ENCODE results near the gene HOXA2.

The HOXA2 gene

DNA sequence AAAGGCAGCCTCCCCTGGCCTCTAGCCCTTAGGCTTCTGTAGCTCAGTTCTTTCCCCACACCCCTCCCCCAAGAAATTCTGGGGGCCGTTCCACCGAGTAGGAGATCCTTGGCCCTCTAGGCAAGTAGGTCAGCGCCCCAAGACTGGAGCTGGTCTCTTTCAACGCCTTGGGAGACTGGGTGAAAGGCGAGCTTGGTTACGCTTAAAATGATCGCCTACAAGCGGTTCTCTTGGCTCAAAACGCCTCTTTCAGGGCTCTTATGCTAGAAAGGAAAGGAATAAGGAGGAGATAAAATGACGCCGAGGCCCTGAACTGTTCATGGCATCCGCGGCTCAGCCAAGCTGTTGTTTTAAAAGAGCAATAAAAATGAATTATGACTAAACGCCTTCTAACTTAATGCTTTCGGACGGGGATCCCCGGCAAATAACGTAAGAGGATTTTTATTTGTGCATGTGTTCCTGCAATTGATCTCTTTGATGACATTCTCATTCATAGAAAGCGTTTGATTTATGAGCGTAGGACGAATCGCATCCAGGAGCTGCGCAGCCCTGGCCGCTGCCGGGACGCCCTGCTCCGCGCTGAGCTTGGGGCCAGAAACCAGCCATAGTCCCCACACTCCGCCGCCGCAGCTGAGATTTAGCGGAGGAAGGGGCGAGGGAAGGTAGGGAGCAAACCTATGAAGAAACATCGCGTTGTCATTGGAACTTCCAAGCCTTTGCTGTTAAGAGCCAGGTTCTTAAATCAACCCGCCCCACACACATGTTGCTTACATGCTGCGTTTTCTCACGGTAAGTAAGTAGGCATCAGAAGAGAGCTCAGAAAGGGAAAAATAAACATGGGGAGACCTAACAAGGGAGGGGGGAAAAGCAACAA is 3.7 kb downstream of the HOXA2 start:
- DNase-seq (ENCODE audit: low spot score), result no peak

DNA sequence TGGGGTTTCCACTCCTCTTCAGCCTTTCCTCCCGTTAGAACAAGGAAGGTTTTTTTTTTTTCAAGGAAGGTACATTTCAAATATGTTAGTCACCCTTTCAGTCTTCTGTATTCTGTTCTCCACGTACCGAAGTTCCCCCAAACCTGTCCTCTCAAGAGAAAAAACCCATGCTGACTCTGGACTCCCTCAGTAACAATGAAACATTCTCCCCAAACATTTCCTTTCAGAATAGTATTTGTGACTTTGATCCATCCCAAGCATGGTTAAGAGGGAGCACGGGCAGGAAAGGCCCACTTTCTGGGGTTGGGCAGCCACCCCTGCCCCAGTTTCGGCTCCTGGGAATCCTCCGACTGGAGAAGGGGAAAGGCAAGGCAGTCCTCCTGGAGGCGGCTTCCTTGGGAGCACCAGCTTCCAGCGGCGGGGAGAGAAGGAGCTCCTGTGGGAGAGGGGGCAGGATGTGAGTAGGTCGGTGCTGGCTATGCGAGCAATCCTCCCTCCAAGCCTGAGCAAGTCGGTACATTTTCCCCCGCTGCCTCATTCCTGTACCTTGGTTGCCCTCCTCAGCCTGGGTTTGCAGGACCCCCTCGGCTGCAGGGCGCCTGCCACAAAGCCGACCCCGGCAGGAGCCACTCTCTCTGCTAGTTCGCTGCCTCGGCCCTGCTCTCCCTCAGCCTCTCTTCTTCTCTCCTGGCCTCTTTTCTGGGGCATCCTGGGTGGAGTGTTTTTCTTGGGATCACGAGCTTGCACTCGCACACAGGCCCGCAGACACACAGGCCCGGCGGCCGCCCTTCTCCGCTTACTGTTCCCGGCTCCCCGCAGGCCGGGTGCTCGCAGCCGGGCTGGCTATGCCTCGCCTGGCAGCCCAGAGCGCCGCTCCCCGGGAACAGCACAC is 4.6 kb downstream of the HOXA2 start:
- no peak for DNase-seq (ENCODE audit: low spot score)

GRCh38 chr7:27096768-27097514 is 5.5 kb downstream of the HOXA2 start:
- DNase-seq (ENCODE audit: low spot score), result peak; percentile 72

GRCh38 chr7:27095897-27096767 is 6.4 kb downstream of the HOXA2 start, which contains the start of gene HOXA1:
Gene HOXA1 (minus strand): TSS chr7:27096000. CDS start chr7:27095912, 88 bp downstream.
- peak; percentile 98 for DNase-seq (ENCODE audit: low spot score)

- DNase-seq (ENCODE audit: low spot score), result no peak
Observed at GRCh38 chr7:27095050-27095896, 7.2 kb downstream of the HOXA2 start.

GRCh38 chr7:27094304-27095049 is 8.0 kb downstream of the HOXA2 start:
- no peak for DNase-seq (ENCODE audit: low spot score)

DNA sequence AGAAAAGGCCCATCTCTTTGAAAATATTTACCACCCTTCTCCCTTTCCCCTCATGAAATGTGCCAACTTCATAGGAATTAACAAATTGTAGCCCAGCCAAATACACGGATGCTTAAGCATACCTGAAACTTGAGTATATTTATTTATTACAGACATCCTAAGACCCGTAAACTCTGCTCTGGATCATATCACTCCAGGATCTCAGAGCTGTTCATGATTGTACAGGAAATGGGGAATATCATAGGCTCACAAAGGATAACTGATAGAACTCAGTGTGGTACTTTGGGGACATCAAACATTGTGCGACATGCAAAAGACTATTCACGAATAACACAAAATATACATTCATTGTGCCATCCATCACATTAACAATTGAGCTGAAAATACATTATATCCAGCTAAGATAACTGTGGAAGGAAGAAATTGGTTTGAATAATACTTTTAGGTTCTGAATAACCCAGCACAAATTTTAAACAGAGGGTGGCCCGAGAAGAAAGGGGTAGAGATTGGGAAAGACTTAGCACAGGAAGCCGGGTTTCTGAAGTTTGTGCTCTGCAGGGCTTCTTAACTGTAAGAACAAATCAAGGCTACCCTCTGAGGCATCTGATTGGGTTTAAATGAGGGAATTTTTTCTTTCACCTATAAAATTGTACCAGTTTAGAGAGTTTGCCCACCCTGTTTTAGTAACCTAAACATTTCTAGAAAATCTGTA is 9.1 kb downstream of the HOXA2 start:
- no peak for DNase-seq (ENCODE audit: low spot score)

GRCh38 chr7:27092819-27093110 is 9.7 kb downstream of the HOXA2 start:
- no peak for DNase-seq (ENCODE audit: low spot score)

DNA sequence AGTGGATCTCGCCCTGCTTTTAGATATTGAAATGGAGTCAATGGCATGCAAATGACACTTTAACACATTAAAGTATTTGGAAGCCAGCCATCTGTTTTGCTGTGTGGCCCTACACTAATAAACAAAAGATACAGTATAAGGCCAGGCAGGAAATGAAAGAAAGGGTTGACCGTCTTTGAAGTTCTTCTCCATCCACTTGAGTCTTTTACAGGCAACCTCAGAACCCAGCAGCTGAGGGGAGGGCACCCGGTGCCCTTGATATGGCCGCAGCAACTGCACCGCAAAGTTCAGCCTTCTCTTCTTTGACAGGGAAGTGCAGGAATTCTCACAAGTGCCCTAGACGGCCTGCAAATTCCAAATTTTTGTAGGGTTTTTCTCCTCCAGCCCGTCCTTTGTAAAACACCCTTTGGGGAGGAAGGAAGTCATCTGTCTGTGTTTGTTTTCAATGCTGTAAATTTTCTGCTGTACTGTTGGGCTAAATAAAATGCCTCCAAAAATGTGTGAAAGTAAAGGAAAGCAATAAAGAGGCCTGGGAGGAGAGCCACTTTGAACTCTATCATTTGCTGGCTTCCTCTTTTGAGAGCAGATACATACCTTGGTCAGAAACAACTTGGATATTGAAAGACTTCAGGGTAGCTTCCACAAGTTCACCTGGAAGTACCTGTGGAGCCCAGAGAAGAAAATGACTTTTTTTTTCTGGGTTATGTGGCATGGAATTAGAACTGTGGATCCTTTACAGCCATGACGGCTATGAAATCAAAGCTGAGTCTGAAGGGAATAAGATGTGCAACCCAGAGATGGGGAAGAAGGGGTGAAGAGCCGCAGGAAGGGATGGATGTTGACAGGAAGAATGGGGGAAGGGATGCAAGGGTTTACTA is 10.3 kb downstream of the HOXA2 start:
- DNase-seq (ENCODE audit: low spot score), result no peak

DNA sequence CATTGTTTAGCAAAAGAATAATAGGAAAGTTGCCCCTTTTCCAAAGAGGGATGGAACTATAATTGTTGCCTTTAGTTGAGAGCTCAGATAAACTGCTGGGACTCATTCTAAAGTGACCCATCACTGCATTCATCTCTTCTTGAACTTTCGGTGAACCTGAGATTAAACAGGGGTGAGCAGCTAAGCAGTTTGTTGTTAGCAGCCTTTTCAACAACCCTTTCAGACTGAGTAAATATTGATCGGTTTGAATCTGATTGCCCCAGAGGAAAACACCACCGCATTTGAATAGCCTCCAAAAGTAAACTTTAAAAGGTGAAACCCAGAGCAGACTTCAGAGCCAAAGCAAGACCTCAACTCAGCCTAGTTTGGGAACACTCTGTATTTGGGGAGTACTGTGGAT is 11.4 kb downstream of the HOXA2 start:
- DNase-seq (ENCODE audit: low spot score), result no peak

DNA sequence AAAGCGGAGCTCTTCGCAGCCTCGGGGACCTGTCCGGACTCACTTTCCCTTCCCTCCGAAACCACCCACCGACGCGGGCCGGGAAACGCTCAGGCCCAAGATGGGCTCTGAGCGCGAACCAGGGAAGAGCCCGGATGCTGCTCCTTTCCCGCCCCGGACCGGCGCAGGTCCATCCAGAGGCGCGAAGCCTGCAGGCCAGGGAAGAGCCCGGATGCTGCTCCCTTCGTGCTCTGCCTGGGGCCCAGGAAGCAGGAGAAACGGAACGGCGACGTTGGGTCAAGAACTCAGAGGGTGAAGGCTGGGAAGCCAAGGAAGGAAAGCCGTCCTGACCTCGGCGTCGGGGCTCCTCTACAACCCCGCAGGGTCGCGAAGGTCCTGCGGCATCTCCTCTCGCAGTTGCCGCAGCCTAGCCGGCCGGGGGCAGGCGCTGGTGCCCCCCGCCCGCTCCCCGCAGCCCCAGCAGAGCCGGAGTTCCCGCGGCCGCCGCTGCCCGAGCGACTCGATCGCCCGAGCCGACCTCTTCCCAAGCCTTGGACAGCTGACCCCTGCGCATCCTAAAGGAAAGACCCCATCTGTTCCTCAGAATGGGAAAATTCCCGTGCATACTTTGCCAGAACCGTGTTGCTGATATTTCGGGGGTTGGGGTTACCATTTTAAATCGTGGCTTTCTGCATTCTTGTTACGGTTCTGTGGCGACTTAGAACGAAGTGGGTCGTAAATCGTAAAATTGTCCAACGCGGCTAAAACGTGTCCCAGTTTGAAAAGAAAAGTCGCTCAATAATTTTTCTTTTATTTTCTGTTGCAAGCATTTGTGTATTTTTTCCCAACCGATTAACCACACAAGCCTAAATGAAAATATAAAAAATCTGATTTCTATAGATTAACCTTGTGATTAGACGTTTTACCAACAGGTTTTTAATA is 14.2 kb downstream of the HOXA2 start:
- DNase-seq (ENCODE audit: low spot score), result no peak

DNA sequence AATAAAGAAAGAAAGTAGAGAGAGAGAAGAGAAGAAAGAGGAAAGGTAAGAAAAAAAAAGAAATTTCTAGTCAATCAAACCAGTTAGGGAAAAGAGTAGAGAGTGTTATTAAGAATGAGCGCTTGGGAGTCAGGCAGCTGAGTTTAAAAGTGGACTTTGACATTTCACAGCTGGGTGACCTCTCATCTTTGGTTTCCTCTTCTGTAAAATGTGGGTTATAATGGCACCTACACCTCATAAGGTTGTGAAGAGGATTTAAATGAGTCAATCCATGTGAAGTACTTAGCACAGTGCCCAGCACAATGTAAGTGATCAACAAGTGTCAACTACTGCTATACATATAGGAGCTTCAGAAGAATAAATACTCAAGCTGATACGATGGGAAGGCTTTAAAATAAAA is 18.8 kb downstream of the HOXA2 start:
- no peak for DNase-seq (ENCODE audit: low spot score)

DNA sequence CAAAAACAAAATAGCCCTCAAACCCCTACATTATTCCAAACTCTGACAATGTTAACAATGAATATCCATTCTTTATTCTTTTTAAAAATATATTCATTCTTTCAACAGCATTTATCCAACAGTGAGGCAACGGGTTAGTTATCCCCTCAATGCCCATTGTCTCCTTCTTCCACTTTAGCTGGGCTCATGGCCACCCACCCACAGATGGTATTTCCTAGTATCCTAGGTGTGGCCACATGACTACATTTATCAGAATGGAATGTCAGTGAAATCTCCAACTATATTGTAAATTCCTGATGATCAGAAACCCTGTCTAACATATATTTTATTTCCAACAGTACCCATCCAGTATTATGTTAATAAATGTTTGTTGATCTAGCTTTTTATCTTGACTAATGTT is 20.3 kb downstream of the HOXA2 start:
- no peak for DNase-seq (ENCODE audit: low spot score)

- DNase-seq (ENCODE audit: low spot score), result no peak
Observed at GRCh38 chr7:27080844-27081436, 21.5 kb downstream of the HOXA2 start.

DNA sequence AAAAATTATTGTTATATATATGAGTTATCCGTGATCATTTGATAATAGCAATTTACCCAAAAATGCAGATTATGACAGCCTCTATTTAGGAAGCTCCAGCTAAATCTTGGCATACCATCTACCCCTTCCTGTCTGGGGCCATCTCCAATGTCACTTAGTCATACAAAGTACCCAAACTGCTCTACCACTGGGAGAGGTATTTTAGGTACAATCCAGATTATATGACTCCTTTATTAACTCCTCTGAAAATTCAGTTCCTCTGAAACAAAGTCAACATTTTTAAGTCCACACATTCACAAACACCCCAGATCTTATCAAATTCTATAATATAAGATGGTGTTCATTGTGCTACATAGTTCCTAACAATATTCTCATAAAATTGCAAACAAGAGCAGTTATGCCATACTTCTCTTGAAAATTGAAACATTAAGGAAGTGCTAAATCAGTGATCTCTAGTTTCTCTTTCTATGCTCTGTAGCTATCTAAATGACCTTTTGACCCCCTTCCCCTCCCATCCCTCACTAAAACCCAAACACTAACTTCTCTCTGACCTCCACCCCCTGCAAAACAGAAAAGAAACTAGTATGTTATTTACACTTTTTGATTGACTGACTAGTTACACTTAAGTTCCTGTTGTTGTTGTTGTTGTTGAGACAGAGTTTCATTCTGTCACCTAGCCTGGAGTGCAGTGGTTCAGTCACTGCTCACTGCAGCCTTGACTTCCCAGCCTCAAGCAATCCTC is 23.1 kb downstream of the HOXA2 start:
- no peak for DNase-seq (ENCODE audit: low spot score)

Data from AG08396 (cell line).